NCI-H446 treated with DMSO at 0.1 percent for 48 hours (cell line): Measurements from ENCODE around the gene PCP4L1.
A peak's percentile ranks its signal among the peaks of the same experiment; 100 is the strongest.
"Not testable (repeated sequence)": the region's sequence is repeated elsewhere in the genome, so short reads cannot be mapped to it uniquely, and the experiment has no call there.

ENCODE experiments used
- DNase-seq: peaks from one replicate; lab custom pipeline; 2025; lab: John Stamatoyannopoulos, UW

The PCP4L1 gene

GRCh38 chr1:161314201-161314981, 55.8 kb downstream of the PCP4L1 start, which contains the start of gene SDHC:
TSS of gene SDHC (plus strand) at chr1:161314381. CDS start at chr1:161314406, 25 bp downstream.
- DNase-seq: peak; percentile 65

DNA sequence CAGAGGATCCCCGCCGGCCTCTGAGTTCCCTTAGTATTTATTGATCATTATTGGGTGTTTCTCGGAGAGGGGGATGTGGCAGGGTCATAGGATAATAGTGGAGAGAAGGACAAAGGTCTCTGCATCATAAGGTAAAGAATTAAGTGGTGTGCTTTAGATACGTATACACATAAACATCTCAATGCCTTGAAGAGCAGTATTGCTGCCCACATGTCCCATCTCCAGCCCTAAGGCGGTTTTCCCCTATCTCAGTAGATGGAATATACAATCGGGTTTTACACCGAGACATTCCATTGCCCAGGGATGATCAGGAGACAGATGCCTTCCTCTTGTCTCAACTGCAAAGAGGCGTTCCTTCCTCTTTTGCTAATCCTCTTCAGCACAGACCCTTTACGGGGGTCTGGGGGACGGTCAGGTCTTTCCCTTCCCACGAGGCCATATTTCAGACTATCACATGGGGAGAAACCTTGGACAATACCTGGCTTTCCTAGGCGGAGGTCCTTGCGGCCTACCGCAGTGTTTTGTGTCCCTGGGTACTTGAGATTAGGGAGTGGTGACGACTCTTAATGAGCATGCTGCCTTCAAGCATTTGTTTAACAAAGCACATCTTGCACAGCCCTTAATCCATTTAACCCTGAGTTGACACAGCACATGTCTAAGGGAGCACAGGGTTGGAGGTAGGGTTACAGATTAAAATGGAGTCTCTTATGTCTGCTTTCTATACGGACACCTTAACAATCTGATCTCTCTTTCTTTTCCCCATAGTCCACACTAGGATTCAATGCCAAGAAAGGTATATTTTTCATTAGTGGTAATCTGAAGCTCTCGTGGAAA, 57.5 kb downstream of the PCP4L1 start:
- not testable (repeated sequence) for DNase-seq

DNA sequence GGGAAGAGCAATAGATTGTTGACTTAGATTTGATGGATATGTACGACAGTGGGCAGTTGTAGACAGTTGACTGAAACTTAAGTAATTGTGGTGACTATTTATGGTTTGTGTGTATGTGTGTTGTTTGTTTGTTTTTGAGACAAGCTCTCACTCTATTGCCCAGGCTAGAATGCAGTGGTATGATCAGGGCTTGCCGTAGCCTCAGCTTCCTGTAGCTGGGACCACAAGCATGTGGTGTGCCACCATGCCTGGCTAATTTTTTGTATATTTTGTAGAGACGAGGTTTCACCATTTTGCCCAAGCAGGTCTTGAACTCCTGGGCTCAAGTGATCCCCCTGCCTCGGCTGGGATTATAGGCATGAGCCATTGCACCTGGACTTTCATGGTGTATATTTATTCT, 65.5 kb downstream of the PCP4L1 start:
- DNase-seq: no peak

- no peak for DNase-seq
These were observed 71.8 kb downstream of the PCP4L1 start for GRCh38 chr1:161330346-161330745.

DNA sequence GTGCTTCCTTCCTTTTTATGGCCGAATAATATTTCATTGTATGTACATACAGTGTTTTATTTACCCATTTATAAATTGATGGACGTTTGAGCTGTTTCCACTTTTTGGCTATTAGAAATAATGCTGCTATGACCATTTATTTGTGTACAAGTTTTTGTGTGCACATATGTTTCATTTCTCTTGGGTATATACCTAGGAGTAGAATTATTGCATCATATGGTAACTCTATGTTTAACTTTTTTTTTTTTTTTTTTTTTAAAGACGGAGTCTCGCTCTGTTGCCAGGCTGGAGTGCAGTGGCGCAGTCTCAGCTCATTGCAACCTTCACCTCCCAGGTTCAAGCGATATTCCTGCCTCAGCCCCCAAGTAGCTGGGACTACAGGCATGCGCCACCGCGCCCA, 74.6 kb downstream of the PCP4L1 start:
- no peak for DNase-seq
